DOHH2 (cell line): ENCODE data around the gene SERTAD2.
A peak's percentile ranks its signal among the peaks of the same experiment; 100 is the strongest.

Experiments
- H3F3A ChIP-seq: fragments of 200-600 bp; sonication (generic), shearing (Covaris generic); 2 replicates; pipeline ENCODE4 v1.6.0; 2016; ENCODE audit warnings: antibody characterized with exemption, mild to moderate bottlenecking; ENCODE audit not compliant: control insufficient read depth, insufficient read depth
- H3K27ac ChIP-seq: fragments of 200-600 bp; sonication (generic); 2 replicates; pipeline ENCODE4 v1.5.1; 2014; ENCODE audit warnings: low read depth, mild to moderate bottlenecking, low read length, moderate library complexity
- H3K27me3 ChIP-seq: fragments of 200-600 bp; sonication (generic); 2 replicates; pipeline ENCODE4 v1.6.1; 2014; ENCODE audit warnings: mild to moderate bottlenecking, low read length, mixed read lengths; ENCODE audit not compliant: control insufficient read depth
- H3K36me3 ChIP-seq: fragments of 200-600 bp; sonication (generic); 2 replicates; pipeline ENCODE4 v1.6.1; 2014; ENCODE audit warnings: mild to moderate bottlenecking, low read length, moderate library complexity, mixed read lengths; ENCODE audit not compliant: control insufficient read depth
- H3K4me1 ChIP-seq: fragments of 200-600 bp; sonication (generic); 2 replicates; pipeline ENCODE4 v1.6.1; 2014; ENCODE audit warnings: mild to moderate bottlenecking, low read length, mixed read lengths; ENCODE audit not compliant: control insufficient read depth
- H3K4me2 ChIP-seq: fragments of 200-600 bp; sonication (generic); 2 replicates; pipeline ENCODE4 v1.6.0; 2014; ENCODE audit warnings: mild to moderate bottlenecking, low read length, moderate library complexity
- H3K4me3 ChIP-seq: fragments of 200-600 bp; sonication (generic); 2 replicates; pipeline ENCODE4 v1.5.1; 2014; ENCODE audit warnings: mild to moderate bottlenecking, low read length, mixed read lengths
- H3K79me2 ChIP-seq: fragments of 200-600 bp; sonication (generic); 2 replicates; pipeline ENCODE4 v1.6.1; 2014; ENCODE audit warnings: mild to moderate bottlenecking, low read length, mixed read lengths; ENCODE audit not compliant: control insufficient read depth
- H3K9me2 ChIP-seq: fragments of 200-600 bp; sonication (generic); replicated peaks from 2 replicates; pipeline ENCODE4 v1.6.1; 2014; ENCODE audit warnings: mild to moderate bottlenecking, low read length, mixed read lengths; ENCODE audit not compliant: control insufficient read depth
- H3K9me3 ChIP-seq: fragments of 200-600 bp; sonication (generic); 2 replicates; pipeline ENCODE4 v1.6.1; 2014; ENCODE audit warnings: antibody characterized with exemption, low read length, mixed read lengths; ENCODE audit not compliant: control insufficient read depth, insufficient read depth
- H4K20me1 ChIP-seq: fragments of 200-600 bp; sonication (generic); 2 replicates; pipeline ENCODE4 v1.6.0; 2014; ENCODE audit warnings: low read depth, mild to moderate bottlenecking, antibody characterized with exemption, low read length, moderate library complexity; ENCODE audit not compliant: control insufficient read depth, insufficient read depth
- CTCF ChIP-seq: fragments of 200-600 bp; sonication (generic); IDR thresholded peaks from one replicate; pipeline ENCODE4 v1.5.1; 2014; ENCODE audit warnings: antibody characterized with exemption, mild to moderate bottlenecking, low read depth, low read length; ENCODE audit not compliant: poor library complexity, severe bottlenecking
- EZH2phosphoT487 ChIP-seq: fragments of 200-600 bp; sonication (generic); IDR thresholded peaks from 2 replicates; pipeline ENCODE4 v1.6.1; 2017; ENCODE audit warnings: borderline replicate concordance, mild to moderate bottlenecking, antibody characterized with exemption, low read length, moderate library complexity, mixed read lengths

Gene SERTAD2

GRCh38 chr2:64625299-64626145 lies 28.2 kb downstream of the SERTAD2 start:
- H4K20me1 ChIP-seq, result no peaks in the 10 kb centered on the region
- TF ChIP-seq CTCF (peak; percentile 23), EZH2phosphoT487 (no peak)
- no peaks in the 10 kb centered on the region for H3K9me3 ChIP-seq
- H3K79me2 ChIP-seq, result no peaks in the 10 kb centered on the region
- H3K36me3 ChIP-seq, result peaks cover 1% of the 10 kb centered on the region; the same call in 1 of the 2 replicates
- H3F3A ChIP-seq, result no peaks in the 10 kb centered on the region
- H3K27ac ChIP-seq, result no peak overlapping the region
- no peaks in the 10 kb centered on the region for H3K9me2 ChIP-seq
- peak overlapping the region; percentile 24; the same call in 1 of the 2 replicates for H3K4me2 ChIP-seq
- no peak overlapping the region for H3K4me3 ChIP-seq
- H3K4me1 ChIP-seq, result peaks cover 17% of the 10 kb centered on the region
- no peaks in the 10 kb centered on the region for H3K27me3 ChIP-seq

- no peaks in the 10 kb centered on the region for H3F3A ChIP-seq
- TF ChIP-seq EZH2phosphoT487 (no peak), CTCF (no peak)
- H4K20me1 ChIP-seq, result no peaks in the 10 kb centered on the region
- H3K4me3 ChIP-seq, result no peak overlapping the region
- no peaks in the 10 kb centered on the region for H3K9me2 ChIP-seq
- H3K4me1 ChIP-seq, result peaks cover 17% of the 10 kb centered on the region
- H3K27me3 ChIP-seq, result no peaks in the 10 kb centered on the region
- H3K79me2 ChIP-seq, result no peaks in the 10 kb centered on the region
- H3K4me2 ChIP-seq, result no peak overlapping the region
- H3K27ac ChIP-seq, result no peak overlapping the region
- H3K36me3 ChIP-seq, result no peaks in the 10 kb centered on the region
- H3K9me3 ChIP-seq, result no peaks in the 10 kb centered on the region
Measured at GRCh38 chr2:64624862-64625261, 28.9 kb downstream of the SERTAD2 start.

GRCh38 chr2:64624108-64624610 lies 29.6 kb downstream of the SERTAD2 start:
- Histone ChIP-seq H3K4me3 (no peak overlapping the region), H3K9me3 (no peaks in the 10 kb centered on the region), H3K36me3 (no peaks in the 10 kb centered on the region), H3K4me2 (no peak overlapping the region), H3F3A (no peaks in the 10 kb centered on the region), H4K20me1 (no peaks in the 10 kb centered on the region), H3K9me2 (no peaks in the 10 kb centered on the region), H3K4me1 (peaks cover 17% of the 10 kb centered on the region), H3K27me3 (no peaks in the 10 kb centered on the region), H3K27ac (no peak overlapping the region), H3K79me2 (no peaks in the 10 kb centered on the region)
- no peak for TF ChIP-seq CTCF
- TF ChIP-seq EZH2phosphoT487, result no peak
